HepG2 (cell line): ENCODE results near the gene SMOC1. TPM values are rescaled to one million over a fixed set of nuclear protein-coding genes. Genes with fewer than 3 reads are reported as not detected.

Experiments
- DR1 ChIP-seq: sonication (generic); formaldehyde crosslinking; IDR thresholded peaks from 2 replicates; pipeline ENCODE4 v1.8.0; 2021; ENCODE audit warnings: mild to moderate bottlenecking, missing genetic modification reagents, inconsistent platforms
- ESRRA ChIP-seq: sonication (generic); formaldehyde crosslinking; IDR thresholded peaks from 2 replicates; pipeline ENCODE4 v1.5.1; 2020; ENCODE audit warnings: mild to moderate bottlenecking, low read depth, missing genetic modification reagents
- KLF11 ChIP-seq: IDR thresholded peaks from 2 replicates; pipeline ENCODE4 v1.6.1; 2016; ENCODE audit warnings: missing compliant biosample characterization
- KLF6 ChIP-seq: IDR thresholded peaks from 2 replicates; pipeline ENCODE4 v1.8.0; 2016; ENCODE audit warnings: missing biosample characterization, missing genetic modification reagents
- NR1H2 ChIP-seq: sonication (generic); formaldehyde crosslinking; IDR thresholded peaks from 2 replicates; pipeline ENCODE4 v1.8.1; 2022; ENCODE audit warnings: low read depth, missing genetic modification reagents, borderline replicate concordance
- PCBP2 ChIP-seq: fragments of 200-400 bp; formaldehyde crosslinking; optimal IDR thresholded peaks from 2 replicates; pipeline ENCODE3; 2018; ENCODE audit warnings: low read length, low read depth; ENCODE audit not compliant: poor library complexity, severe bottlenecking
- RFX5 ChIP-seq: IDR thresholded peaks from 2 replicates; pipeline ENCODE4 v1.6.1; 2011; ENCODE audit warnings: low read depth, low read length, improper control_type of control experiment
- ZBTB1 ChIP-seq: sonication (generic); formaldehyde crosslinking; IDR thresholded peaks from 2 replicates; pipeline ENCODE4 v1.4.0; 2020; ENCODE audit warnings: missing genetic modification reagents, borderline replicate concordance
- ZNF350 ChIP-seq: sonication (generic); formaldehyde crosslinking; IDR thresholded peaks from 2 replicates; pipeline ENCODE4 v1.4.0; 2020; ENCODE audit warnings: mild to moderate bottlenecking, low read depth, missing genetic modification reagents, borderline replicate concordance
- ZNF468 ChIP-seq: sonication (generic); formaldehyde crosslinking; IDR thresholded peaks from 2 replicates; pipeline ENCODE4 v1.8.0; 2022; ENCODE audit warnings: mild to moderate bottlenecking, moderate library complexity, missing genetic modification reagents
- ZNF484 ChIP-seq: sonication (generic); formaldehyde crosslinking; IDR thresholded peaks from 2 replicates; pipeline ENCODE4 v1.5.1; 2020; ENCODE audit warnings: mild to moderate bottlenecking, low read depth, missing genetic modification reagents, borderline replicate concordance
- ZNF724P ChIP-seq: sonication (generic); formaldehyde crosslinking; IDR thresholded peaks from 2 replicates; pipeline ENCODE4 v1.8.0; 2022; ENCODE audit warnings: missing genetic modification reagents, borderline replicate concordance
- polyA plus RNA-seq, 8 experiments: library from polyadenylated mRNA; depleted of rRNA in 3 of 8; stranded (reverse) in 7 of 8; unstranded in 1 of 8; fragments of >200 nt; fragmentation: Illumina TruSeq in 4 of 8; extraction: Trizol in 4 of 8; gene quantifications; 2 replicates each; pipeline versions ENCODE4 v1.2.1 to v1.2.3, GENCODE V29; 2011 to 2016; ENCODE audit warnings: low read depth in 4 of 8, missing spikeins in 1 of 8, mixed read lengths in 1 of 8; ENCODE audit not compliant: insufficient read depth in 1 of 8
- total RNA-seq, 5 experiments: library from RNA; depleted of rRNA; stranded (reverse); fragments of >200 nt; fragmentation: Illumina TruSeq; extraction: Trizol; gene quantifications; 2 replicates each; pipeline ENCODE4 v1.2.3, GENCODE V29; 2016; ENCODE audit warnings: low read depth in 1 of 5
- TF ChIP-seq, protein P1 (sequence below): sonication (generic); formaldehyde crosslinking; IDR thresholded peaks from 2 replicates; pipeline ENCODE4 v1.4.0; 2020; ENCODE audit warnings: mild to moderate bottlenecking, missing genetic modification reagents
- TF ChIP-seq, protein P2 (sequence below): sonication (generic); formaldehyde crosslinking; IDR thresholded peaks from 2 replicates; pipeline ENCODE4 v1.4.0; 2020; ENCODE audit warnings: missing genetic modification reagents
- TF ChIP-seq, protein P3 (sequence below): sonication (generic); formaldehyde crosslinking; conservative IDR thresholded peaks from 2 replicates; pipeline ENCODE4 v1.8.1; 2023; ENCODE audit warnings: missing genetic modification reagents
- TF ChIP-seq, protein P4 (sequence below): IDR thresholded peaks from 2 replicates; pipeline ENCODE4 v1.6.1; 2012; ENCODE audit warnings: inconsistent platforms
- TF ChIP-seq, protein P5 (sequence below): sonication (generic); formaldehyde crosslinking; IDR thresholded peaks from 2 replicates; pipeline ENCODE4 v1.4.0; 2020; ENCODE audit warnings: missing genetic modification reagents
- TF ChIP-seq, protein P6 (sequence below): IDR thresholded peaks from 2 replicates; pipeline ENCODE4 v1.6.1; 2018; ENCODE audit warnings: missing genetic modification reagents

The SMOC1 gene
- total and polyA plus RNA-seq, 2 of the 13 experiments (the other 11 are each of a cell fraction or from before 2014, with no cell fraction given), result 17.8 to 35.6 TPM

DNA sequence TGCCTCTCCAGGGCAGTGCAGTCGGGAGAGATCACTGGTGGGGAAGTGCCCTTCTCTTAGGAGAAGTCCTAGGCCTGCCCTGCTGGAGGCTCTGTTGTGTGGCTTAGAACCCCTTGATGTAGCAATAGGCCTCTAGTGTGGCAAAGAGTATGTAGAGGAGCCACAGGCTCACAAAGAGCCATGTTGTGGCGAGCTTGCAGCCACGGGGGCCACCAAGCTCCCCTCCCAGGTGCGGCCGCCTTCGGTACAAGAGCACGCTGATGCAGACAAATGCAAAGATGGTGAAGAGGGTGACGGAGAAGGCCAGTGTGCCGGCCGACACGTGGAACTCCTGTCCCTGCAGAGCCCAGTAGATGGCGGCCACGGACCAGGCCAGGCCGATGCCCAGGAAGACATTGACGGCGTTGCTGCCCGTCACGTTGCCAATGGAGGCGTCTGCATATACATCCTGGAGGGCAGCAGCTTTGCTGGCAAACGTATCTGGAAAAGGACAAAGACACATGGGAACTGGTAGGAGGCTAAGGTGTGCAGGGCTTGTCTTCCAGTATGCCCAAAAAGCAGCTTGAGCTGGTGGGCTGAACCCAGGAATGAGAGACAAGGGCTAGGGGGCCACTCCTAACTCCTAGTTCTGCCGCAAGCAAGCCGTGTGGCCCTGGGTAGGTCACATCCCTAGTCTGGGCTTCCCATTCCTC lies 166.8 kb downstream of the SMOC1 start (continued):
- TF ChIP-seq KLF11 (CRISPR knock-in tag) (0 out of 2 replicates have a peak, but pooled peaks have one; percentile 55), ZBTB1 (CRISPR knock-in tag) (no peak), ESRRA (CRISPR knock-in tag) (peak; percentile 72; the same call in 1 of the 2 replicates), ZNF724P (CRISPR knock-in tag) (0 out of 2 replicates have a peak, but pooled peaks have one; percentile 47), KLF6 (CRISPR knock-in tag) (no peak), ZNF484 (CRISPR knock-in tag) (no peak), ZNF350 (CRISPR knock-in tag) (peak; percentile 71; the same call in 1 of the 2 replicates), ZNF468 (CRISPR knock-in tag) (no peak), DR1 (CRISPR knock-in tag) (no peak), RFX5 (no peak), NR1H2 (CRISPR knock-in tag) (no peak; the same call in 1 of the 2 replicates), PCBP2 (no peak)
- TF ChIP-seq, protein P1, sequence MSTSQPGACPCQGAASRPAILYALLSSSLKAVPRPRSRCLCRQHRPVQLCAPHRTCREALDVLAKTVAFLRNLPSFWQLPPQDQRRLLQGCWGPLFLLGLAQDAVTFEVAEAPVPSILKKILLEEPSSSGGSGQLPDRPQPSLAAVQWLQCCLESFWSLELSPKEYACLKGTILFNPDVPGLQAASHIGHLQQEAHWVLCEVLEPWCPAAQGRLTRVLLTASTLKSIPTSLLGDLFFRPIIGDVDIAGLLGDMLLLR (CRISPR knock-in tag), result peak; percentile 81
- TF ChIP-seq, protein P2, sequence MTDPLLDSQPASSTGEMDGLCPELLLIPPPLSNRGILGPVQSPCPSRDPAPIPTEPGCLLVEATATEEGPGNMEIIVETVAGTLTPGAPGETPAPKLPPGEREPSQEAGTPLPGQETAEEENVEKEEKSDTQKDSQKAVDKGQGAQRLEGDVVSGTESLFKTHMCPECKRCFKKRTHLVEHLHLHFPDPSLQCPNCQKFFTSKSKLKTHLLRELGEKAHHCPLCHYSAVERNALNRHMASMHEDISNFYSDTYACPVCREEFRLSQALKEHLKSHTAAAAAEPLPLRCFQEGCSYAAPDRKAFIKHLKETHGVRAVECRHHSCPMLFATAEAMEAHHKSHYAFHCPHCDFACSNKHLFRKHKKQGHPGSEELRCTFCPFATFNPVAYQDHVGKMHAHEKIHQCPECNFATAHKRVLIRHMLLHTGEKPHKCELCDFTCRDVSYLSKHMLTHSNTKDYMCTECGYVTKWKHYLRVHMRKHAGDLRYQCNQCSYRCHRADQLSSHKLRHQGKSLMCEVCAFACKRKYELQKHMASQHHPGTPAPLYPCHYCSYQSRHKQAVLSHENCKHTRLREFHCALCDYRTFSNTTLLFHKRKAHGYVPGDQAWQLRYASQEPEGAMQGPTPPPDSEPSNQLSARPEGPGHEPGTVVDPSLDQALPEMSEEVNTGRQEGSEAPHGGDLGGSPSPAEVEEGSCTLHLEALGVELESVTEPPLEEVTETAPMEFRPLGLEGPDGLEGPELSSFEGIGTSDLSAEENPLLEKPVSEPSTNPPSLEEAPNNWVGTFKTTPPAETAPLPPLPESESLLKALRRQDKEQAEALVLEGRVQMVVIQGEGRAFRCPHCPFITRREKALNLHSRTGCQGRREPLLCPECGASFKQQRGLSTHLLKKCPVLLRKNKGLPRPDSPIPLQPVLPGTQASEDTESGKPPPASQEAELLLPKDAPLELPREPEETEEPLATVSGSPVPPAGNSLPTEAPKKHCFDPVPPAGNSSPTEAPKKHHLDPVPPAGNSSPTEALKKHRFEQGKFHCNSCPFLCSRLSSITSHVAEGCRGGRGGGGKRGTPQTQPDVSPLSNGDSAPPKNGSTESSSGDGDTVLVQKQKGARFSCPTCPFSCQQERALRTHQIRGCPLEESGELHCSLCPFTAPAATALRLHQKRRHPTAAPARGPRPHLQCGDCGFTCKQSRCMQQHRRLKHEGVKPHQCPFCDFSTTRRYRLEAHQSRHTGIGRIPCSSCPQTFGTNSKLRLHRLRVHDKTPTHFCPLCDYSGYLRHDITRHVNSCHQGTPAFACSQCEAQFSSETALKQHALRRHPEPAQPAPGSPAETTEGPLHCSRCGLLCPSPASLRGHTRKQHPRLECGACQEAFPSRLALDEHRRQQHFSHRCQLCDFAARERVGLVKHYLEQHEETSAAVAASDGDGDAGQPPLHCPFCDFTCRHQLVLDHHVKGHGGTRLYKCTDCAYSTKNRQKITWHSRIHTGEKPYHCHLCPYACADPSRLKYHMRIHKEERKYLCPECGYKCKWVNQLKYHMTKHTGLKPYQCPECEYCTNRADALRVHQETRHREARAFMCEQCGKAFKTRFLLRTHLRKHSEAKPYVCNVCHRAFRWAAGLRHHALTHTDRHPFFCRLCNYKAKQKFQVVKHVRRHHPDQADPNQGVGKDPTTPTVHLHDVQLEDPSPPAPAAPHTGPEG (CRISPR knock-in tag), result 0 out of 2 replicates have a peak, but pooled peaks have one; percentile 72
- TF ChIP-seq, protein P3, sequence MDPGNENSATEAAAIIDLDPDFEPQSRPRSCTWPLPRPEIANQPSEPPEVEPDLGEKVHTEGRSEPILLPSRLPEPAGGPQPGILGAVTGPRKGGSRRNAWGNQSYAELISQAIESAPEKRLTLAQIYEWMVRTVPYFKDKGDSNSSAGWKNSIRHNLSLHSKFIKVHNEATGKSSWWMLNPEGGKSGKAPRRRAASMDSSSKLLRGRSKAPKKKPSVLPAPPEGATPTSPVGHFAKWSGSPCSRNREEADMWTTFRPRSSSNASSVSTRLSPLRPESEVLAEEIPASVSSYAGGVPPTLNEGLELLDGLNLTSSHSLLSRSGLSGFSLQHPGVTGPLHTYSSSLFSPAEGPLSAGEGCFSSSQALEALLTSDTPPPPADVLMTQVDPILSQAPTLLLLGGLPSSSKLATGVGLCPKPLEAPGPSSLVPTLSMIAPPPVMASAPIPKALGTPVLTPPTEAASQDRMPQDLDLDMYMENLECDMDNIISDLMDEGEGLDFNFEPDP (CRISPR knock-in tag), result 0 out of 2 replicates have a peak, but pooled peaks have one; percentile 75
- TF ChIP-seq, protein P4, sequence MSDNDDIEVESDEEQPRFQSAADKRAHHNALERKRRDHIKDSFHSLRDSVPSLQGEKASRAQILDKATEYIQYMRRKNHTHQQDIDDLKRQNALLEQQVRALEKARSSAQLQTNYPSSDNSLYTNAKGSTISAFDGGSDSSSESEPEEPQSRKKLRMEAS, result peak; percentile 99
- TF ChIP-seq, protein P5, sequence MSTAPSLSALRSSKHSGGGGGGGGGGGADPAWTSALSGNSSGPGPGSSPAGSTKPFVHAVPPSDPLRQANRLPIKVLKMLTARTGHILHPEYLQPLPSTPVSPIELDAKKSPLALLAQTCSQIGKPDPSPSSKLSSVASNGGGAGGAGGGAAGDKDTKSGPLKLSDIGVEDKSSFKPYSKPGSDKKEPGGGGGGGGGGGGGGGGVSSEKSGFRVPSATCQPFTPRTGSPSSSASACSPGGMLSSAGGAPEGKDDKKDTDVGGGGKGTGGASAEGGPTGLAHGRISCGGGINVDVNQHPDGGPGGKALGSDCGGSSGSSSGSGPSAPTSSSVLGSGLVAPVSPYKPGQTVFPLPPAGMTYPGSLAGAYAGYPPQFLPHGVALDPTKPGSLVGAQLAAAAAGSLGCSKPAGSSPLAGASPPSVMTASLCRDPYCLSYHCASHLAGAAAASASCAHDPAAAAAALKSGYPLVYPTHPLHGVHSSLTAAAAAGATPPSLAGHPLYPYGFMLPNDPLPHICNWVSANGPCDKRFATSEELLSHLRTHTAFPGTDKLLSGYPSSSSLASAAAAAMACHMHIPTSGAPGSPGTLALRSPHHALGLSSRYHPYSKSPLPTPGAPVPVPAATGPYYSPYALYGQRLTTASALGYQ, result no peak
- TF ChIP-seq, protein P6, sequence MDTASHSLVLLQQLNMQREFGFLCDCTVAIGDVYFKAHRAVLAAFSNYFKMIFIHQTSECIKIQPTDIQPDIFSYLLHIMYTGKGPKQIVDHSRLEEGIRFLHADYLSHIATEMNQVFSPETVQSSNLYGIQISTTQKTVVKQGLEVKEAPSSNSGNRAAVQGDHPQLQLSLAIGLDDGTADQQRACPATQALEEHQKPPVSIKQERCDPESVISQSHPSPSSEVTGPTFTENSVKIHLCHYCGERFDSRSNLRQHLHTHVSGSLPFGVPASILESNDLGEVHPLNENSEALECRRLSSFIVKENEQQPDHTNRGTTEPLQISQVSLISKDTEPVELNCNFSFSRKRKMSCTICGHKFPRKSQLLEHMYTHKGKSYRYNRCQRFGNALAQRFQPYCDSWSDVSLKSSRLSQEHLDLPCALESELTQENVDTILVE (CRISPR knock-in tag), result no peak
